H1 (cell line): ENCODE measurements around the gene ARPC2.

Experiments used
- ATF3 ChIP-seq: IDR thresholded peaks from 2 replicates; pipeline ENCODE4 v1.6.1; 2011; ENCODE audit warnings: low read depth, mild to moderate bottlenecking, low read length; ENCODE audit not compliant: insufficient read depth
- CTCF ChIP-seq, 3 experiments: IDR thresholded peaks; 1 replicate in 2 of 3; 2 replicates in 1 of 3; pipeline versions ENCODE4 v1.5.1 to v1.6.1; 2011; ENCODE audit warnings: low read length in 3 of 3, mild to moderate bottlenecking in 3 of 3, inconsistent platforms in 2 of 3, low read depth in 1 of 3, moderate library complexity in 1 of 3; ENCODE audit not compliant: insufficient read depth in 1 of 3; ENCODE audit errors: control extremely low read depth in 1 of 3
- EP300 ChIP-seq, 2 experiments: IDR thresholded peaks; 1 replicate in 1 of 2; 2 replicates in 1 of 2; pipeline ENCODE4 v1.6.1; 2011 to 2012; ENCODE audit warnings: low read depth in 2 of 2, low read length in 2 of 2, mild to moderate bottlenecking in 2 of 2, borderline replicate concordance in 1 of 2, inconsistent platforms in 1 of 2, moderate library complexity in 1 of 2
- EZH2 ChIP-seq: fragments of 200-600 bp; sonication (generic); IDR thresholded peaks from 2 replicates; pipeline ENCODE4 v1.7.1; 2012; ENCODE audit warnings: low read depth, mild to moderate bottlenecking, moderate library complexity, low read length, inconsistent platforms; ENCODE audit not compliant: severe bottlenecking
- KDM5A ChIP-seq: fragments of 200-600 bp; IDR thresholded peaks from 2 replicates; pipeline ENCODE4 v1.7.1; 2012; ENCODE audit warnings: mild to moderate bottlenecking, low read length, inconsistent platforms, mixed read lengths
- MAFK ChIP-seq: IDR thresholded peaks from 2 replicates; pipeline ENCODE4 v1.6.1; 2012; ENCODE audit warnings: low read depth, mild to moderate bottlenecking, improper control_type of control experiment, low read length
- POLR2A ChIP-seq, 2 experiments: IDR thresholded peaks; 1 replicate in 1 of 2; 2 replicates in 1 of 2; pipeline ENCODE4 v1.6.1; 2011; ENCODE audit warnings: low read depth in 2 of 2, low read length in 2 of 2, mild to moderate bottlenecking in 2 of 2; ENCODE audit errors: control extremely low read depth in 1 of 2
- POLR2AphosphoS5 ChIP-seq: IDR thresholded peaks from 2 replicates; pipeline ENCODE4 v1.6.1; 2011; ENCODE audit warnings: low read depth, low read length
- SP1 ChIP-seq: IDR thresholded peaks from 2 replicates; pipeline ENCODE4 v1.6.1; 2011; ENCODE audit warnings: low read depth, low read length
- TAF1 ChIP-seq: IDR thresholded peaks from 2 replicates; pipeline ENCODE4 v1.6.1; 2011; ENCODE audit warnings: mild to moderate bottlenecking, low read depth, low read length
- TCF12 ChIP-seq: IDR thresholded peaks from 2 replicates; pipeline ENCODE4 v1.6.1; 2011; ENCODE audit warnings: low read depth, mild to moderate bottlenecking, low read length
- YY1 ChIP-seq: IDR thresholded peaks from 2 replicates; pipeline ENCODE4 v1.6.1; 2011; ENCODE audit warnings: low read depth, mild to moderate bottlenecking, low read length

- TF ChIP-seq CTCF (IDR thresholded peaks at IDR 0.05; ENCODE audit: control extremely low read depth in 1 of 3, insufficient read depth in 1 of 3, low read depth in 1 of 3, low read length in 3 of 3) (no peak), TAF1 (no peak), ATF3 (no peak), SP1 (no peak), YY1 (no peak), POLR2A (IDR thresholded peaks at IDR 0.05; ENCODE audit: control extremely low read depth in 1 of 2, low read depth in 2 of 2, low read length in 2 of 2) (no peak), MAFK (no peak), EP300 (IDR thresholded peaks at IDR 0.05; ENCODE audit: borderline replicate concordance in 1 of 2, low read depth in 2 of 2, low read length in 2 of 2) (no peak), KDM5A (no peak), EZH2 (no peak), TCF12 (no peak), POLR2AphosphoS5 (no peak)
These were observed 48.6 kb downstream of the ARPC2 start for GRCh38 chr2:218265626-218266025.
